Activated CD4-positive, alpha-beta T cell treated with anti-CD3 and anti-CD28 coated beads, Interleukin-2, amount 10 ng/mL, durations not matched to agents 24 days and 14 days (primary cell): ENCODE results near the gene KRTAP10-5. TPM values are rescaled to one million over a fixed set of nuclear protein-coding genes. Genes with fewer than 3 reads are reported as not detected.
"Not testable (repeated sequence)": the region's sequence is repeated elsewhere in the genome, so short reads cannot be mapped to it uniquely, and the experiment has no call there.

Experiments used
- DNase-seq: peaks from one replicate; pipeline ENCODE4 v3.0.0; 2022
- H3K27ac Mint-ChIP-seq: one replicate; pipeline ENCODE4 v1.8.0; 2022; ENCODE audit warnings: mild to moderate bottlenecking, mixed read lengths
- H3K27me3 Mint-ChIP-seq: one replicate; pipeline ENCODE4 v1.8.0; 2022; ENCODE audit warnings: mixed read lengths
- H3K36me3 Mint-ChIP-seq: one replicate; pipeline ENCODE4 v1.8.0; 2022; ENCODE audit warnings: low read depth, mild to moderate bottlenecking, mixed read lengths
- H3K4me1 Mint-ChIP-seq: one replicate; pipeline ENCODE4 v1.8.0; 2021; ENCODE audit warnings: mixed read lengths
- H3K4me3 Mint-ChIP-seq: one replicate; pipeline ENCODE4 v1.8.0; 2022; ENCODE audit warnings: mild to moderate bottlenecking, moderate library complexity, mixed read lengths
- H3K9me3 Mint-ChIP-seq: one replicate; pipeline ENCODE4 v1.8.0; 2021; ENCODE audit warnings: mixed read lengths
- intact Hi-C: fragments of 100-400 bp; cut with micrococcal nuclease; formaldehyde crosslinking; loops from one replicate; pipeline ENCODE4 v1.15.1; 2023
- total RNA-seq: library from RNA; stranded (reverse); gene quantifications from 2 replicates; pipeline ENCODE4 v1.2.3, GENCODE V29; 2022

KRTAP10-5 gene
- total RNA-seq, 1 donor from 2014 or later = not detected

DNA sequence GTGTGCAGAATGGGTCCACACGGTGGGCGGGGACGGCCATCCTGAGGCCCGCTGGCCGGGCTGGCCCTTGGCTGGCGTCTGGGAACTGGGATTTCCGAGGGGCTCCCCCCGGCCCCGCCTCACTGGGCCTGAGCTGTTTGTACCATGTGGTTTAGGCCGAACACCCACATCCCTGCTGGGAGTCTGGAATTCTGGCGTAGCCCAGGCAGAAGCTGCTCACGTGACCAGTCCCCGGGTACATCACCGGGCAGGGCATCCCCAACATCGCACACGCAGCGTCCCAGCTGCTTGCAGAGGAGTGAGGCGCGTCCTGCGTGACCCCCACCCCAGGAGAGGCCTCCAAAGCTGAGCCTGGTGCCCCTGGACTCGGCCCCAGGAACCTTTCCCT, 22.1 kb upstream of the KRTAP10-5 start:
- Mint-ChIP-seq H3K27me3 (peaks cover 25% of the 10 kb centered on the region), H3K27ac (no peak overlapping the region), H3K9me3 (peaks cover 4% of the 10 kb centered on the region), H3K4me3 (no peak overlapping the region), H3K4me1 (no peaks in the 10 kb centered on the region), H3K36me3 (no peaks in the 10 kb centered on the region)
- DNase-seq = no peak
- intact Hi-C loops = no loop called here

GRCh38 chr21:44601596-44602462, 21.4 kb upstream of the KRTAP10-5 start:
- peak overlapping the region; percentile 20 for H3K27ac Mint-ChIP-seq
- no peaks in the 10 kb centered on the region for H3K4me1 Mint-ChIP-seq
- intact Hi-C loops = no loop called here
- H3K9me3 Mint-ChIP-seq = peaks cover 4% of the 10 kb centered on the region
- no peak for DNase-seq
- H3K27me3 Mint-ChIP-seq = peaks cover 25% of the 10 kb centered on the region
- H3K4me3 Mint-ChIP-seq = no peak overlapping the region
- H3K36me3 Mint-ChIP-seq = no peaks in the 10 kb centered on the region

DNA sequence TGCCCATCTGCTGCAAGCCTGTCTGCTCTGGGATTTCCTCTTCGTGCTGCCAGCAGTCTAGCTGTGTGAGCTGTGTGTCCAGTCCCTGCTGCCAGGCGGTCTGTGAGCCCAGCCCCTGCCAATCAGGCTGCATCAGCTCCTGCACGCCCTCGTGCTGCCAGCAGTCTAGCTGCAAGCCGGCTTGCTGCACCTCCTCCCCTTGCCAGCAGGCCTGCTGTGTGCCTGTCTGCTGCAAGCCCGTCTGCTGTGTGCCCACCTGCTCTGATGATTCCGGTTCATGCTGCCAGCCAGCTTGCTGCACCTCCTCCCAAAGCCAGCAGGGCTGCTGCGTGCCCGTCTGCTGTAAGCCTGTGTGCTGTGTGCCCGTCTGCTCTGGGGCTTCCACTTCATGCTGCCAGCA, 20.7 kb upstream of the KRTAP10-5 start:
- H3K9me3 Mint-ChIP-seq, intact Hi-C loops, H3K36me3 Mint-ChIP-seq, H3K4me3 Mint-ChIP-seq, H3K4me1 Mint-ChIP-seq, DNase-seq, H3K27ac Mint-ChIP-seq: not testable (repeated sequence)
- H3K27me3 Mint-ChIP-seq = peaks cover 25% of the 10 kb centered on the region

GRCh38 chr21:44600118-44600978, 19.9 kb upstream of the KRTAP10-5 start, which contains the start of gene KRTAP10-7:
Gene KRTAP10-7, plus strand, starts transcription at chr21:44600597. Its CDS starts 25 bp downstream, at chr21:44600622.
- H3K27ac Mint-ChIP-seq, H3K9me3 Mint-ChIP-seq, H3K4me1 Mint-ChIP-seq, H3K4me3 Mint-ChIP-seq, intact Hi-C loops, H3K36me3 Mint-ChIP-seq, DNase-seq: not testable (repeated sequence)
- peaks cover 20% of the 10 kb centered on the region for H3K27me3 Mint-ChIP-seq

GRCh38 chr21:44599264-44600029, 19.0 kb upstream of the KRTAP10-5 start:
- Mint-ChIP-seq H3K4me3 (no peak overlapping the region), H3K36me3 (no peaks in the 10 kb centered on the region), H3K27me3 (peaks cover 11% of the 10 kb centered on the region), H3K4me1 (no peaks in the 10 kb centered on the region), H3K9me3 (no peaks in the 10 kb centered on the region), H3K27ac (no peak overlapping the region)
- intact Hi-C loops = no loop called here
- no peak for DNase-seq

DNA sequence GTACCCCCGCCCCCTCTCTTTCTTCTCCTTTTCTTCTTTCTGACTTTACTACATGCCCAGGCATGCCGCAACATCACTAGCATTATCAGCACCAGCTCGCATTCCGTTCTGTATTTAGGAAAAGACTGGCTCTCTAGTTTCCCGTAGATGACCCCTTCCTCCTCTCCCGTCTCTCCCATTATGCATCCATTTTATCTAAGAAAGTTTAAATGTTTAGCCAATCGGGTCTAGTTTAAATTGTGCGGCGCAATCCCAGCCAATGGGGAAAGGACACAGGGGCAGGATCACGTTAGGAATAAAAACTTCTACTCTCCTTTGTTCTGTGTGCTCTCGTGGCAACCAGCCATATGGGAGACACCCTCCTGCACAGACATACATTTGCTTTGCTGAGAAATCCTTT, 17.7 kb upstream of the KRTAP10-5 start:
- H3K4me1 Mint-ChIP-seq = no peaks in the 10 kb centered on the region
- intact Hi-C loops = no loop called here
- H3K4me3 Mint-ChIP-seq = no peak overlapping the region
- no peak for DNase-seq
- H3K9me3 Mint-ChIP-seq = no peaks in the 10 kb centered on the region
- H3K27ac Mint-ChIP-seq = no peak overlapping the region
- peaks cover 7% of the 10 kb centered on the region for H3K27me3 Mint-ChIP-seq
- H3K36me3 Mint-ChIP-seq = no peaks in the 10 kb centered on the region

DNA sequence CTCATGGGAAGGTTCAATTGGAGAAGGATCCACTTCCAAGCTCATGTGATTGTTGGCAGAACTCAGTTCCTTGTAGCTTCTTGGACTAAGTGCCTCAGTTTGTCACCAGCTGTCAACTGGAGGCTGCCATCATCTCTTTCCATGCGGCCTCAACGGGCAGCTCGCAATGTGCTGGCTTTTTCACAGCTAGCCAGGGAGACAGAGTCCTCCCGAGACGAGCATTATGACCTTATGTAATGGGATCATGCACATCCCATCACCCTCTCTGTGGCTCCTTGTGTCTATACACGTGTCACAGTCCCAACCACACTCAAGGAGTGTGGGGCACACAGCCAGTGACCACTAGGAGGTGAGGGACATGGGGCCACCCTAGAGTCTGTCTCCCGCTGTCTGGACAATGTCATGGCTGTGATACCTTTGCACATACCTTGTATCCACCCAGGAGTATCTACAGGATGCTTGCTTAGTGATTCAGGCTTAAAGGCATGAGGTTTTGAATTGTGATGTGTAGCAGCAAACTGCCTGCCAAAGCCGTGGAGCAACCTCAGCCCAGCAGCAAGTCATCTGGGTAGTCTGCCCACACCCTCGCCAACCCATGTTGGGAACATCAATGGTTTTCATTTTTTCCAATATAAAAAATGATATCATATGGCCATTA, 15.8 kb upstream of the KRTAP10-5 start:
- Mint-ChIP-seq H3K4me3 (no peak overlapping the region), H3K36me3 (no peaks in the 10 kb centered on the region), H3K27me3 (peaks cover 7% of the 10 kb centered on the region), H3K27ac (no peak overlapping the region), H3K9me3 (no peaks in the 10 kb centered on the region), H3K4me1 (no peaks in the 10 kb centered on the region)
- DNase-seq = no peak
- intact Hi-C loops = no loop called here

DNA sequence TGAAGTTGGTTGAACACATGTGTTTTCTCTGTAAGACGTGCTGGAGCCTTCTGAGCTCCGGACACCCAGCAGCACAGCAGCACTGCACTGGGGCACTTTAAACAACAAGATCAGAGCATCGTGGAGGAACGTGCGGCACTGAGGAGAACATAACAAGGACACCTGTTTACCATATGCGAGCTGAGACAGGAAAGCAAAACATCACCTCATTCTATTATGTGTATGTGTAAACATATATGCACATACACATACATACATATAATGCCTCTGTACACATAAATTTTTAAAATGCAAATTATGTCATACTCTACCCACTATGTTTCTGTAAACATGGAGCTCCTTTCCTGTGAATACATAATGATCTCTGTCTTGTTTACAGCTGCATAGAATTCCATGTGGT, 15.1 kb upstream of the KRTAP10-5 start:
- Mint-ChIP-seq H3K4me3 (no peak overlapping the region), H3K9me3 (no peaks in the 10 kb centered on the region), H3K27me3 (peaks cover 7% of the 10 kb centered on the region), H3K36me3 (no peaks in the 10 kb centered on the region), H3K27ac (no peak overlapping the region), H3K4me1 (no peaks in the 10 kb centered on the region)
- no peak for DNase-seq
- intact Hi-C loops = no loop called here

- no peak for DNase-seq
- Mint-ChIP-seq H3K27ac (no peak overlapping the region), H3K36me3 (no peaks in the 10 kb centered on the region), H3K9me3 (no peaks in the 10 kb centered on the region), H3K27me3 (peaks cover 7% of the 10 kb centered on the region), H3K4me1 (no peaks in the 10 kb centered on the region), H3K4me3 (no peak overlapping the region)
- intact Hi-C loops = no loop called here
These were observed 14.1 kb upstream of the KRTAP10-5 start for GRCh38 chr21:44594406-44594916.

DNA sequence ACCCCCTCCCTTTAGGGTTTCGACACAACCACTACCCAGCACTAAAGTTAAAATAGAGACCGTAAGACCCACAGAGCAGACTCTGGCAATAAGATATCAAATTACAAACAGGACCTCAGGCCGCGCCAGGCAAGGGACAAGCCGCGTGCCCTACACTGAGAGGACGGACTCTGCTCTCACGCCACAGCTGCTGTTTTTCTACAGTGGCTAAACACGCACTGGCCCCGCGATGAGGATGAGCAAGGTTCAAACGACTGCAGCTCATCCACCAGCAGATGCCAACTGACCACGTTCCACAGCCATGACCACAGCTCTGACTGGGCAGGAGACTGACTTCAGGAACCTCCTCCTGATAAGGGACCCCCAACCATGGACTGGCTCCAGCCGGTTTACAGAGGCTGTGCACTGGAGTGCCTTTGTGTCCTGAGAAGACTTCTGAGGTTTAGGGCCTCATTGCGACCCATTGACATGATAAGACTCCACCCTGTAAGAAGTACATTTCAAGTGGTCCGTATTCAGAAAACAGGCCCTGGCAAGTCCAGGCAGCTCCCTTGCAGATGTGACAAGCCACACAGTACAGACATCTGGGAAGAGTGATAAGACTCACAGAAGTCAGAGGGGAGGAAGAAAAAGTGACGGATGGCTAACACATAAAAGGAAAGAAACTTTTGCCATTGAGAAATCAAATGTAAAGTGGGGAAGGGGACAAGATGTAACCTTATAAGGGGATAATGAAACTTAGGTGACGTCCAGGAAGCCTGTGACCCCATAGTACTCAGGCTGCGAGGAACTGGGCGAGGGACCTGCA, 13.4 kb upstream of the KRTAP10-5 start:
- no peak overlapping the region for H3K4me3 Mint-ChIP-seq
- H3K27me3 Mint-ChIP-seq = peaks cover 7% of the 10 kb centered on the region
- intact Hi-C loops = no loop called here
- DNase-seq = no peak
- no peaks in the 10 kb centered on the region for H3K36me3 Mint-ChIP-seq
- no peak overlapping the region for H3K27ac Mint-ChIP-seq
- no peaks in the 10 kb centered on the region for H3K9me3 Mint-ChIP-seq
- H3K4me1 Mint-ChIP-seq = no peaks in the 10 kb centered on the region

- Mint-ChIP-seq H3K4me3 (no peak within 1 kb of the TSS), H3K36me3 (no peaks in the 10 kb centered on the region), H3K9me3 (no peaks in the 10 kb centered on the region), H3K27ac (no peak within 1 kb of the TSS), H3K4me1 (no peaks in the 10 kb centered on the region), H3K27me3 (peaks cover 11% of the 10 kb centered on the region)
- no peak for DNase-seq
- intact Hi-C loops = no loop called here
These were observed 12.3 kb upstream of the KRTAP10-5 start, which contains the start of gene KRTAP10-6 for GRCh38 chr21:44592446-44593311. Gene KRTAP10-6, minus strand, starts transcription at chr21:44592505. Its CDS starts 21 bp downstream, at chr21:44592484.

DNA sequence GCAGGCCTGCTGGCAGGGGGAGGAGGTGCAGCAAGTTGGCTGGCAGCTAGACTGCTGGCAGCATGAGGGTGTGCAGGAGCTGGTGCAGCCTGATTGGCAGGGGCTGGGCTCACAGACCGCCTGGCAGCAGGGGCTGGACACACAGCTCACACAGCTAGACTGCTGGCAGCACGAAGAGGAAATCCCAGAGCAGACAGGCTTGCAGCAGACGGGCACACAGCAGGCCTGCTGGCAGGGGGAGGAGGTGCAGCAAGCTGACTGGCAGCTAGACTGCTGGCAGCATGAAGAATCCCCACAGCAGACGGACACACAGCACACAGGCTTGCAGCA, 11.4 kb upstream of the KRTAP10-5 start:
- peaks cover 19% of the 10 kb centered on the region for H3K27me3 Mint-ChIP-seq
- H3K4me1 Mint-ChIP-seq, H3K9me3 Mint-ChIP-seq, H3K27ac Mint-ChIP-seq, DNase-seq, H3K4me3 Mint-ChIP-seq, intact Hi-C loops, H3K36me3 Mint-ChIP-seq: not testable (repeated sequence)
